Prostate gland (tissue), 2 donors: ENCODE measurements around the gene CBS.

Source experiments
- POLR2A ChIP-seq: fragments of 450-650 bp; IDR thresholded peaks from one replicate; pipeline ENCODE4 v1.6.1; 2016; ENCODE audit warnings: antibody characterized with exemption, mild to moderate bottlenecking
- POLR2AphosphoS5 ChIP-seq: sonication (generic); formaldehyde crosslinking; IDR thresholded peaks from one replicate; pipeline ENCODE4 v1.6.1; 2017; ENCODE audit warnings: antibody characterized with exemption
- TF ChIP-seq, protein P1 (sequence below), 4 experiments: fragments of 200-600 bp in 2 of 4; fragments of 450-650 bp in 2 of 4; sonication (generic) in 2 of 4; IDR thresholded peaks; 1 replicate in 3 of 4; 2 replicates in 1 of 4; pipeline ENCODE4 v1.5.1; 2016 to 2019; ENCODE audit warnings: antibody characterized with exemption in 4 of 4, mild to moderate bottlenecking in 2 of 4, moderate library complexity in 2 of 4

DNA sequence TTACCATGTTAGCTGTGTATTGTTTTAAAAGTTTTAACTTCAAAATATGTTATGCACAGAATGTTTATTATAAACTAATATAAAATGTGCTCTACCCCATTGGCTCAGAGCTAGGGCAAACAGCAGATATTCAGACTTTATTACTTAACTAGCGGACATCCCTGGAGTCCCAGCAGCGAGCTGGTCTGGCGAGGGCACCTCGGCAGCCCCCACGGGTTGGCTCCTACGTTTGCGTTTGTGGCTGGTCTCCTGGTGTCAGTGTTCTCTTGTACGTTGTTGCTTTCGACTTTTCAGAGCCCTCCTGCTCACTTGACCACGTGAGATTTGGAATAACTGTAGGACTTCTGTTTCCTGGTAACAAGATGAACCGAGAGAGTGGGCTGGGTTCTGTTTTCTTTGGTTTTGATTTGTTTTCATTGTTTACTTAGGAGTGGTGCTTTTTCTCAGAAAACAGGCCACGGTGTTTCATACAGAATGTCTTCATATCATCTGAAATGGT is 44.5 kb downstream of the CBS start:
- TF ChIP-seq, protein P1, sequence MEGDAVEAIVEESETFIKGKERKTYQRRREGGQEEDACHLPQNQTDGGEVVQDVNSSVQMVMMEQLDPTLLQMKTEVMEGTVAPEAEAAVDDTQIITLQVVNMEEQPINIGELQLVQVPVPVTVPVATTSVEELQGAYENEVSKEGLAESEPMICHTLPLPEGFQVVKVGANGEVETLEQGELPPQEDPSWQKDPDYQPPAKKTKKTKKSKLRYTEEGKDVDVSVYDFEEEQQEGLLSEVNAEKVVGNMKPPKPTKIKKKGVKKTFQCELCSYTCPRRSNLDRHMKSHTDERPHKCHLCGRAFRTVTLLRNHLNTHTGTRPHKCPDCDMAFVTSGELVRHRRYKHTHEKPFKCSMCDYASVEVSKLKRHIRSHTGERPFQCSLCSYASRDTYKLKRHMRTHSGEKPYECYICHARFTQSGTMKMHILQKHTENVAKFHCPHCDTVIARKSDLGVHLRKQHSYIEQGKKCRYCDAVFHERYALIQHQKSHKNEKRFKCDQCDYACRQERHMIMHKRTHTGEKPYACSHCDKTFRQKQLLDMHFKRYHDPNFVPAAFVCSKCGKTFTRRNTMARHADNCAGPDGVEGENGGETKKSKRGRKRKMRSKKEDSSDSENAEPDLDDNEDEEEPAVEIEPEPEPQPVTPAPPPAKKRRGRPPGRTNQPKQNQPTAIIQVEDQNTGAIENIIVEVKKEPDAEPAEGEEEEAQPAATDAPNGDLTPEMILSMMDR (IDR thresholded peaks at IDR 0.05), result no peak
- TF ChIP-seq POLR2A (no peak), POLR2AphosphoS5 (no peak)
